ENCODE results near the gene RACK1.

Gene RACK1

DNA sequence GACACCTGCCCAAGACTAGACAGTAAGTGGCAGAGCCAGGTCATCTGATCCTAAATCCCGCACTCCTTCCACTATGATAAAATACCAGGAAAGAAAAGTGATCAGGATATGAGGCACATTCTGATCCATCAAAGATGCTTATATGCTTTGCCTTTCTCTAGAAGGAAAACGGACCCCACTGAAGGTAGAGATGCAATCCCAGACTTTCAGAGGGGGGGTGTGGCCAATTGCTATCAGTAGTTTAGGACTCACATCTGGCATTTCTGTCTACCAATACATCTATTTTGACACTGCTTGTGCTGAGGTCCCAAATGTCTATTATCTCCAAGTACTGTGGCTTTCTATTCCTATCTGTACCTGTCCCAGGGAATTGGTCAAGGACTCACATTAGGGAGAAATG is 15.6 kb upstream of the RACK1 start:
- CTCF ChIA-PET = interaction anchor here (1.0 to 1.2 kb wide), 2 partner anchors 36 to 75 kb away, joined by 4 to 5 read pairs; partner anchors contain the start of gene TRIM41
- POLR2A ChIA-PET = interaction anchor here (1.1 to 4.0 kb wide), 5 partner anchors 9 to 74 kb away, joined by 3 to 73 read pairs (median 19); partner anchors contain the start of genes RACK1 and TRIM41
- no peak for TF ChIP-seq HDGF (IDR thresholded peaks at IDR 0.05; ENCODE audit: borderline replicate concordance)
- DNase-seq (ENCODE audit: extremely low spot score) = no peak

DNA sequence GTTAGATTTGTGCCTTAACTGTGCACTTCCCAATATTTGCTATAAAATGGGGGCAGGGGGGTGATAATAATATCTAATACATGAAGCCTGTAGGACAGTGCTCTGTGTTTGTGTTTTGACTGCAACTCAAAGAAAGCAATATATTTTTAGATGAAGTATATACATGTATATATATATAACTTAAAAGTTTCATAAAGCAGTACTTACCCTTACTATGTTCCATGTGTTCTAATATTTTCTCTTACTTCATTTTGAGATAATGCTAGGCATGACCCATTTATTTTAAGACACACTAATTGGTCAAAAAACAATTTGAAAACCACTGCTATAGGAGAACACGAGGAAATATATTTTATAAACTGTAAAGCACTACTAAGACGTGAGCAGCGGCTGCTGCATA is 14.9 kb upstream of the RACK1 start:
- DNase-seq (ENCODE audit: extremely low spot score) = no peak
- TF ChIP-seq FOXM1 (IDR thresholded peaks at IDR 0.05; ENCODE audit: borderline replicate concordance) (no peak), SUZ12 (IDR thresholded peaks at IDR 0.05) (no peak), FOXK2 (IDR thresholded peaks at IDR 0.05) (no peak), PKNOX1 (IDR thresholded peaks at IDR 0.05) (no peak), FOXA1 (IDR thresholded peaks at IDR 0.05) (no peak), TARDBP (IDR thresholded peaks at IDR 0.05) (no peak), HDGF (IDR thresholded peaks at IDR 0.05; ENCODE audit: borderline replicate concordance) (no peak), CTBP1 (IDR thresholded peaks at IDR 0.05; ENCODE audit: borderline replicate concordance) (no peak), L3MBTL2 (conservative IDR thresholded peaks at IDR 0.05) (no peak)
- ChIA-PET CTCF (no interaction called here), POLR2A (interaction anchor here (3.2 to 4.0 kb wide), 3 partner anchors 13 to 36 kb away, joined by 11 to 73 read pairs (median 19); partner anchors contain the start of genes RACK1 and TRIM41)

DNA sequence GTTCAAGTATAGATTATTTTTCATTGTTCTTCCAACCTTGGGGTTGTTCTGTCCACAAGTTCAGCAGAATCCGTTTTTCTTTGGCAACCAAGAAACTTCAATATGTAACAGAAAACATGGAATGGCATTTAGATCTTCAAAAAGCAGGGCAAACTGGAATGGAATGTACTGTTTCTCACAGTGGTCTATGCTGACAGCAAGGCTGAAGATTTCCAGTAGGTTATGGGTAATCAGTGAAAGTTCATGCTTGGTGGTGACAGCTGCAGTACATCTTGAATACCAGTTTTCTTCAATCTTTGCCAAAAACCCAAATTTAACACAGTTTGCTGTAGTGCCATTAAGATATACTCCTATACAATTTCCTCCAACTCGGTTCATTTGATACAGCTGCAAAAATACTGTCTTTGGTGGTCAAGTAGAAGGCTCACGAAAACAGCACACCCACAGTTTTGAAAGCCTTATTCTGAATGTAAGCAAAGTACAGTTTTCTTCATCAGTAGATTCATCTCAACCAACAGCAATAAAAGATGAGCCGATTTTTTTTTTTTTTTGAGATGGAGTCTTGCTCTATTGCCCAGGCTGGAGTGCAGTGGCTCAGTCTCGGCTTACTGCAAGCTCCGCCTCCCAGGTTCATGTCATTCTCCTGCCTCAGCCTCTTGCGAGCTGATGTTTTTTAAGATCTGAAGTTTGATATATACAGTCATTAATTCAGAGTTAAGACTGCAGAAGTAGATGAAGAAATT is 12.3 kb upstream of the RACK1 start:
- CTCF ChIA-PET = interaction anchor here (0.6 kb wide), 1 partner anchor 43 kb away, joined by 3 read pairs; no protein-coding TSS in a partner anchor
- POLR2A ChIA-PET = interaction anchor here (1.1 to 3.1 kb wide), 3 partner anchors 10 to 438 kb away, joined by 3 to 32 read pairs (median 8); partner anchors contain the start of genes RACK1 and TRIM41
- DNase-seq (ENCODE audit: extremely low spot score) = no peak
- TF ChIP-seq FOXM1 (IDR thresholded peaks at IDR 0.05; ENCODE audit: borderline replicate concordance) (no peak), NFRKB (IDR thresholded peaks at IDR 0.05) (no peak), ZNF384 (IDR thresholded peaks at IDR 0.05) (peak; percentile 82), TARDBP (IDR thresholded peaks at IDR 0.05) (no peak), PKNOX1 (IDR thresholded peaks at IDR 0.05) (no peak)

- ChIA-PET CTCF (interaction anchor here (0.6 kb wide), 1 partner anchor 42 kb away, joined by 3 read pairs; no protein-coding TSS in a partner anchor), POLR2A (interaction anchor here (2.0 to 3.1 kb wide), 2 partner anchors 10 to 32 kb away, joined by 8 to 32 read pairs; partner anchors contain the start of genes RACK1 and TRIM41)
- no peak for DNase-seq (ENCODE audit: extremely low spot score)
- TF ChIP-seq PKNOX1 (IDR thresholded peaks at IDR 0.05) (no peak), HDGF (IDR thresholded peaks at IDR 0.05; ENCODE audit: borderline replicate concordance) (no peak), TARDBP (IDR thresholded peaks at IDR 0.05) (no peak), ARNT (IDR thresholded peaks at IDR 0.05) (no peak), NFRKB (IDR thresholded peaks at IDR 0.05) (no peak), BHLHE40 (IDR thresholded peaks at IDR 0.05; ENCODE audit: borderline replicate concordance) (no peak), FOXA1 (IDR thresholded peaks at IDR 0.05) (no peak), CTBP1 (IDR thresholded peaks at IDR 0.05; ENCODE audit: borderline replicate concordance) (no peak), ZNF384 (IDR thresholded peaks at IDR 0.05) (no peak), SUZ12 (IDR thresholded peaks at IDR 0.05) (no peak), ELF4 (IDR thresholded peaks at IDR 0.05) (no peak), SP1 (IDR thresholded peaks at IDR 0.05) (no peak), L3MBTL2 (conservative IDR thresholded peaks at IDR 0.05) (no peak), FOXK2 (IDR thresholded peaks at IDR 0.05) (no peak)
These were observed 11.6 kb upstream of the RACK1 start for GRCh38 chr5:181255276-181255675.

GRCh38 chr5:181248277-181248676 is 4.6 kb upstream of the RACK1 start:
- DNase-seq (ENCODE audit: extremely low spot score) = no peak
- POLR2A ChIA-PET = interaction anchor here (1.0 to 4.6 kb wide), 4 partner anchors 12 to 80 kb away, joined by 3 to 41 read pairs (median 7); partner anchors contain the start of gene TRIM52
- CTCF ChIA-PET = no interaction called here
- TF ChIP-seq ARNT (IDR thresholded peaks at IDR 0.05) (no peak), FOXA1 (IDR thresholded peaks at IDR 0.05) (no peak), L3MBTL2 (conservative IDR thresholded peaks at IDR 0.05) (no peak), FOXM1 (IDR thresholded peaks at IDR 0.05; ENCODE audit: borderline replicate concordance) (no peak), ELF4 (IDR thresholded peaks at IDR 0.05) (no peak), HDGF (IDR thresholded peaks at IDR 0.05; ENCODE audit: borderline replicate concordance) (no peak), BHLHE40 (IDR thresholded peaks at IDR 0.05; ENCODE audit: borderline replicate concordance) (no peak), CTBP1 (IDR thresholded peaks at IDR 0.05; ENCODE audit: borderline replicate concordance) (no peak), FOXK2 (IDR thresholded peaks at IDR 0.05) (no peak), PKNOX1 (IDR thresholded peaks at IDR 0.05) (no peak), ZNF384 (IDR thresholded peaks at IDR 0.05) (no peak), LEF1 (IDR thresholded peaks at IDR 0.05; ENCODE audit: borderline replicate concordance) (no peak)
